ENCODE data around the gene ZDHHC1.

The ZDHHC1 gene

GRCh38 chr16:67423611-67424260 is 7.5 kb upstream of the ZDHHC1 start:
- no peak overlapping the region for H3K4me2 ChIP-seq (ENCODE audit: low read length)
- H3K4me1 ChIP-seq (ENCODE audit: low read length) = 0 out of 2 replicates have a peak, but pooled peaks cover 2% of the 10 kb centered on the region
- no peak overlapping the region for H3K4me3 ChIP-seq (ENCODE audit: low read length)
- H4K20me1 ChIP-seq (ENCODE audit: insufficient read depth, low read length) = no peaks in the 10 kb centered on the region
- no peak overlapping the region for H3K9ac ChIP-seq (ENCODE audit: low read length)
- no peaks in the 10 kb centered on the region for H3K36me3 ChIP-seq (replicated peaks; ENCODE audit: low read depth, low read length)
- no peak overlapping the region for H2AFZ ChIP-seq (ENCODE audit: low read depth, low read length)
- H3K9me3 ChIP-seq (ENCODE audit: insufficient read depth, low read length) = no peaks in the 10 kb centered on the region
- no peak overlapping the region for H3K27ac ChIP-seq (ENCODE audit: low read length)
- TF ChIP-seq CTCF (IDR thresholded peaks at IDR 0.05; ENCODE audit: low read depth, low read length) (no peak), EZH2phosphoT487 (IDR thresholded peaks at IDR 0.05; ENCODE audit: low read depth) (no peak)
- H3K27me3 ChIP-seq (ENCODE audit: low read depth, low read length) = peaks cover 25% of the 10 kb centered on the region
- H3K79me2 ChIP-seq (ENCODE audit: low read length) = no peaks in the 10 kb centered on the region

- Histone ChIP-seq H3K36me3 (replicated peaks; ENCODE audit: low read depth, low read length) (no peaks in the 10 kb centered on the region), H3K27ac (ENCODE audit: low read length) (no peak overlapping the region), H3K27me3 (ENCODE audit: low read depth, low read length) (peaks cover 25% of the 10 kb centered on the region), H4K20me1 (ENCODE audit: insufficient read depth, low read length) (no peaks in the 10 kb centered on the region), H2AFZ (ENCODE audit: low read depth, low read length) (no peak overlapping the region), H3K4me3 (ENCODE audit: low read length) (no peak overlapping the region), H3K79me2 (ENCODE audit: low read length) (no peaks in the 10 kb centered on the region), H3K9me3 (ENCODE audit: insufficient read depth, low read length) (no peaks in the 10 kb centered on the region), H3K4me2 (ENCODE audit: low read length) (no peak overlapping the region), H3K9ac (ENCODE audit: low read length) (no peak overlapping the region), H3K4me1 (ENCODE audit: low read length) (0 out of 2 replicates have a peak, but pooled peaks cover 2% of the 10 kb centered on the region)
- TF ChIP-seq EZH2phosphoT487 (IDR thresholded peaks at IDR 0.05; ENCODE audit: low read depth) (no peak), CTCF (IDR thresholded peaks at IDR 0.05; ENCODE audit: low read depth, low read length) (no peak)
These were observed 6.7 kb upstream of the ZDHHC1 start for GRCh38 chr16:67423015-67423414.

GRCh38 chr16:67421030-67421429 is 4.8 kb upstream of the ZDHHC1 start:
- H3K27ac ChIP-seq (ENCODE audit: low read length) = no peak overlapping the region
- no peak overlapping the region for H2AFZ ChIP-seq (ENCODE audit: low read depth, low read length)
- H4K20me1 ChIP-seq (ENCODE audit: insufficient read depth, low read length) = no peaks in the 10 kb centered on the region
- no peak overlapping the region for H3K4me3 ChIP-seq (ENCODE audit: low read length)
- peaks cover 6% of the 10 kb centered on the region; the same call in 1 of the 2 replicates for H3K4me1 ChIP-seq (ENCODE audit: low read length)
- H3K27me3 ChIP-seq (ENCODE audit: low read depth, low read length) = peaks cover 25% of the 10 kb centered on the region
- no peaks in the 10 kb centered on the region for H3K79me2 ChIP-seq (ENCODE audit: low read length)
- no peak overlapping the region for H3K4me2 ChIP-seq (ENCODE audit: low read length)
- no peak overlapping the region for H3K9ac ChIP-seq (ENCODE audit: low read length)
- TF ChIP-seq CTCF (IDR thresholded peaks at IDR 0.05; ENCODE audit: low read depth, low read length) (no peak), EZH2phosphoT487 (IDR thresholded peaks at IDR 0.05; ENCODE audit: low read depth) (no peak)
- no peaks in the 10 kb centered on the region for H3K9me3 ChIP-seq (ENCODE audit: insufficient read depth, low read length)
- H3K36me3 ChIP-seq (replicated peaks; ENCODE audit: low read depth, low read length) = no peaks in the 10 kb centered on the region

- peaks cover 4% of the 10 kb centered on the region; the same call in 1 of the 2 replicates for H3K79me2 ChIP-seq (ENCODE audit: low read length)
- no peak overlapping the region for H2AFZ ChIP-seq (ENCODE audit: low read depth, low read length)
- H3K4me3 ChIP-seq (ENCODE audit: low read length) = no peak overlapping the region
- no peaks in the 10 kb centered on the region for H3K36me3 ChIP-seq (replicated peaks; ENCODE audit: low read depth, low read length)
- peaks cover 6% of the 10 kb centered on the region for H3K4me1 ChIP-seq (ENCODE audit: low read length)
- H3K27ac ChIP-seq (ENCODE audit: low read length) = no peak overlapping the region
- peaks cover 14% of the 10 kb centered on the region for H3K27me3 ChIP-seq (ENCODE audit: low read depth, low read length)
- H3K9me3 ChIP-seq (ENCODE audit: insufficient read depth, low read length) = no peaks in the 10 kb centered on the region
- TF ChIP-seq EZH2phosphoT487 (IDR thresholded peaks at IDR 0.05; ENCODE audit: low read depth) (no peak), CTCF (IDR thresholded peaks at IDR 0.05; ENCODE audit: low read depth, low read length) (no peak)
- H3K9ac ChIP-seq (ENCODE audit: low read length) = no peak overlapping the region
- no peaks in the 10 kb centered on the region for H4K20me1 ChIP-seq (ENCODE audit: insufficient read depth, low read length)
- H3K4me2 ChIP-seq (ENCODE audit: low read length) = no peak overlapping the region
These were observed 3.7 kb upstream of the ZDHHC1 start for GRCh38 chr16:67419931-67420330.

Data from OCI-LY3 (cell line).